Prostate gland (tissue), 2 donors: Measurements from ENCODE around the gene ZNF844.

Experiments
- CTCF ChIP-seq, 4 experiments: fragments of 200-600 bp in 2 of 4; fragments of 450-650 bp in 2 of 4; sonication (generic) in 2 of 4; IDR thresholded peaks; 1 replicate in 3 of 4; 2 replicates in 1 of 4; pipeline ENCODE4 v1.5.1; 2016 to 2019; ENCODE audit warnings: antibody characterized with exemption in 4 of 4, mild to moderate bottlenecking in 2 of 4, moderate library complexity in 2 of 4
- POLR2A ChIP-seq: fragments of 450-650 bp; IDR thresholded peaks from one replicate; pipeline ENCODE4 v1.6.1; 2016; ENCODE audit warnings: antibody characterized with exemption, mild to moderate bottlenecking
- POLR2AphosphoS5 ChIP-seq: sonication (generic); formaldehyde crosslinking; IDR thresholded peaks from one replicate; pipeline ENCODE4 v1.6.1; 2017; ENCODE audit warnings: antibody characterized with exemption

- TF ChIP-seq CTCF (IDR thresholded peaks at IDR 0.05) = no peak
- TF ChIP-seq POLR2A = no peak
- peak; percentile 76 for TF ChIP-seq POLR2AphosphoS5
These were observed 27.7 kb downstream of the ZNF844 start for GRCh38 chr19:12092065-12092867.
